ENCODE data around the gene CCDC88A. TPM values are rescaled to one million over a fixed set of nuclear protein-coding genes. Genes with fewer than 3 reads are reported as not detected.
A peak's percentile ranks its signal among the peaks of the same experiment; 100 is the strongest.

Gene CCDC88A
- total RNA-seq, 3 donors from 2014 or later, result 36.1 to 74.6 (median 50.1) TPM

- H3K27ac ChIP-seq, result no peak overlapping the region
- H3K4me1 ChIP-seq, result no peaks in the 10 kb centered on the region
- no peak overlapping the region for H3K4me3 ChIP-seq
- no peaks in the 10 kb centered on the region for H3K27me3 ChIP-seq
- no peaks in the 10 kb centered on the region for H3K9me3 ChIP-seq
- TF ChIP-seq POLR2AphosphoS5 (IDR thresholded peaks at IDR 0.05), result no peak
- TF ChIP-seq POLR2A (IDR thresholded peaks at IDR 0.05), result no peak
- no peak for TF ChIP-seq CTCF (IDR thresholded peaks at IDR 0.05)
- no peak for DNase-seq (ENCODE audit: low spot score in 2 of 2)
- H3K36me3 ChIP-seq, result no peaks in the 10 kb centered on the region
- intact Hi-C loops (cut with DNase I; ENCODE audit: low total_unique reads), result no loop called here
Observed at GRCh38 chr2:55422876-55423665, 3.4 kb upstream of the CCDC88A start.

GRCh38 chr2:55421326-55421725 lies 1.7 kb upstream of the CCDC88A start:
- Histone ChIP-seq H3K4me1 (no peaks in the 10 kb centered on the region), H3K4me3 (no peak overlapping the region), H3K27ac (no peak overlapping the region), H3K27me3 (no peaks in the 10 kb centered on the region), H3K9me3 (no peaks in the 10 kb centered on the region), H3K36me3 (no peaks in the 10 kb centered on the region)
- intact Hi-C loops (cut with DNase I; ENCODE audit: low total_unique reads), result no loop called here
- no peak for DNase-seq (ENCODE audit: low spot score in 2 of 2)
- TF ChIP-seq POLR2A (IDR thresholded peaks at IDR 0.05) (no peak), CTCF (IDR thresholded peaks at IDR 0.05) (no peak), POLR2AphosphoS5 (IDR thresholded peaks at IDR 0.05) (no peak)

GRCh38 chr2:55420871-55421270 lies 1.2 kb upstream of the CCDC88A start:
- intact Hi-C loops (cut with DNase I; ENCODE audit: low total_unique reads), result no loop called here
- H3K27ac ChIP-seq, result no peak overlapping the region
- no peaks in the 10 kb centered on the region for H3K36me3 ChIP-seq
- peak overlapping the region; percentile 91 to 95 (median 92) for H3K4me3 ChIP-seq
- DNase-seq (ENCODE audit: low spot score in 2 of 2), result no peak
- TF ChIP-seq POLR2AphosphoS5 (IDR thresholded peaks at IDR 0.05), result no peak
- TF ChIP-seq POLR2A (IDR thresholded peaks at IDR 0.05), result no peak
- no peak for TF ChIP-seq CTCF (IDR thresholded peaks at IDR 0.05)
- no peaks in the 10 kb centered on the region for H3K4me1 ChIP-seq
- no peaks in the 10 kb centered on the region for H3K27me3 ChIP-seq
- H3K9me3 ChIP-seq, result no peaks in the 10 kb centered on the region

- Histone ChIP-seq H3K27me3 (no peaks in the 10 kb centered on the region), H3K4me1 (no peaks in the 10 kb centered on the region), H3K4me3 (peak overlapping the region; percentile 91 to 95 (median 92)), H3K9me3 (no peaks in the 10 kb centered on the region), H3K36me3 (no peaks in the 10 kb centered on the region), H3K27ac (peak overlapping the region; percentile 83 to 92)
- intact Hi-C loops (cut with DNase I; ENCODE audit: low total_unique reads), result no loop called here
- DNase-seq (ENCODE audit: low spot score in 2 of 2), result no peak
- TF ChIP-seq POLR2A (IDR thresholded peaks at IDR 0.05) (no peak), POLR2AphosphoS5 (IDR thresholded peaks at IDR 0.05) (no peak), CTCF (IDR thresholded peaks at IDR 0.05) (no peak)
Observed at GRCh38 chr2:55420439-55420725, 726 bp upstream of the CCDC88A start.

GRCh38 chr2:55419233-55419678 lies 400 bp downstream of the CCDC88A start:
- no peaks in the 10 kb centered on the region for H3K9me3 ChIP-seq
- no peak for DNase-seq (ENCODE audit: low spot score in 2 of 2)
- peak overlapping the region; percentile 83 to 92 for H3K27ac ChIP-seq
- intact Hi-C loops (cut with DNase I; ENCODE audit: low total_unique reads), result loop anchor here (10.0 kb wide), 1 partner anchor 194 kb away; no protein-coding TSS in a partner anchor
- no peaks in the 10 kb centered on the region for H3K4me1 ChIP-seq
- H3K27me3 ChIP-seq, result no peaks in the 10 kb centered on the region
- TF ChIP-seq CTCF (IDR thresholded peaks at IDR 0.05) (no peak), POLR2A (IDR thresholded peaks at IDR 0.05) (no peak)
- H3K36me3 ChIP-seq, result no peaks in the 10 kb centered on the region
- peak overlapping the region; percentile 91 to 95 (median 92) for H3K4me3 ChIP-seq

Data from breast epithelium (tissue), 4 donors.